Posterior cingulate gyrus (tissue), 11 donors: ENCODE results near the gene RNF166.

ENCODE experiments used
- DNase-seq, 10 donors: peaks; one replicate each; pipeline versions ENCODE4 v3.0.0 to v3.0.0-alpha.2; 2020 to 2021; ENCODE audit warnings: mixed read lengths in 3 of 10
- intact Hi-C: fragments of 100-400 bp; cut with DNase I; formaldehyde crosslinking; loops from one replicate; pipeline ENCODE4 v1.15.1; 2023

RNF166 gene

DNA sequence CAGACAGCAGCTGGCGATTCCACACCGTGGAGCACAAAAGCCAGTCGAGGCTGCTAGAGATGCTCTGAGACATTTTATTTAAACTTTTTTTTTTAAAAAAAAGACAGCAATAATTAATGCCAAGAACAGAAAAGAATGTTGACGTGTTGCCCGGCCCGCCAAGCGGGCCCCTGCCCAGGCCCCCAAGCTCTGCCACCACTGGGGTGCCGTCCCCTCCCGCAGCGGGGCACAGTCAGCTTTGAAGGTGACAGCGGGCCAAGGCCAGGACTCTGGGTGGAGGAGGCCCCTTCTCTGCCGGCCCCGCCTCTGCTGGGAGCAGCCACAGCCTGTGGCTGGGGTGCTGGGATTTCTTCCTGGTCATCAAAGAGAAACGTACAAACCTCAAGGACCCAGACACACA is 9.8 kb downstream of the RNF166 start:
- no peak for DNase-seq
- intact Hi-C loops, result no loop called here

GRCh38 chr16:88695753-88696152 is 10.5 kb downstream of the RNF166 start:
- DNase-seq, result no peak
- intact Hi-C loops, result no loop called here

GRCh38 chr16:88695218-88695617 is 11.0 kb downstream of the RNF166 start:
- DNase-seq, result no peak
- intact Hi-C loops, result no loop called here

DNA sequence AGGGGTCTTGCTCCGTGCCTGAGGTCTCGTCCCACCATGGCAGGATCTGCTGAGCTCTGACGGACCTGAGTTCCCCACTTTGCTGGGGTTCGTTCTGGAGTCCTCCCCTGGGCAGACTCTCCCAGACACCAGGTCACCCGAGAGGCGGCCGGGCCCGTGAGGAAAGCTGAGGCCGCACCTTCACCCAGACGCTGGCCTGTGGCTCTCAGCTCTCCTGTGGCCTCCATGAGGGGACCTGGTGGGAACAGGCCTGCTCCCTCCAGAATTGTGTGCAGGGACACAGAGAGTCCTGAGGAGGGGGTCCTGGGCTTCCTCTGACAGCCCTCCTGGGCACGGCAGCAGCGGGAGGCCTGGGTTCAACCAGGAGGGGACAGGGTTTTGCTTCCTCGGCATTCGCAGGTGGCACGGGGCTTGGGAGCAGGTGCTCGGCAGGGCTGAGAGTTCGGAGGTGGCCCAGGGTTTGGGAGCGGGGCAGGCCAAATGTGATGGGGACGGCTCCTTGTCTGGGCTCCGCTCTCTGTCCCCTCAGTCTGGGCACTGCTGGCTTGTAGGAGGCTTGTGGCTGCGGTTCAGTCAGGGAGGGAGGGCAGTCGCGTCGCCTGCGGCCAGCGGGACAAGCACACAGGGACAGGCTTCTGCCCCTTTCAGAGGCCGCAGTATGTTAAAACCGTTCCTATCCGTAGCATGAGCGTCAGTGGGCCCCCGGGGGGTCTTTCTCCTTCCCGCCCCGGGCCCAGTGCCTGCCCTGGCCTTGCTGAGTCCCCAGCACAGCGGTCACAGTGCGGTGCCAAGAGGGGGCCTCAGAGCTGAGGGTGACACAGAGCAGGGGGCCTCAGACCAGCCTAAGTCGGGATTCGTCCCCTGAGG is 11.8 kb downstream of the RNF166 start:
- no peak for DNase-seq
- intact Hi-C loops, result no loop called here

DNA sequence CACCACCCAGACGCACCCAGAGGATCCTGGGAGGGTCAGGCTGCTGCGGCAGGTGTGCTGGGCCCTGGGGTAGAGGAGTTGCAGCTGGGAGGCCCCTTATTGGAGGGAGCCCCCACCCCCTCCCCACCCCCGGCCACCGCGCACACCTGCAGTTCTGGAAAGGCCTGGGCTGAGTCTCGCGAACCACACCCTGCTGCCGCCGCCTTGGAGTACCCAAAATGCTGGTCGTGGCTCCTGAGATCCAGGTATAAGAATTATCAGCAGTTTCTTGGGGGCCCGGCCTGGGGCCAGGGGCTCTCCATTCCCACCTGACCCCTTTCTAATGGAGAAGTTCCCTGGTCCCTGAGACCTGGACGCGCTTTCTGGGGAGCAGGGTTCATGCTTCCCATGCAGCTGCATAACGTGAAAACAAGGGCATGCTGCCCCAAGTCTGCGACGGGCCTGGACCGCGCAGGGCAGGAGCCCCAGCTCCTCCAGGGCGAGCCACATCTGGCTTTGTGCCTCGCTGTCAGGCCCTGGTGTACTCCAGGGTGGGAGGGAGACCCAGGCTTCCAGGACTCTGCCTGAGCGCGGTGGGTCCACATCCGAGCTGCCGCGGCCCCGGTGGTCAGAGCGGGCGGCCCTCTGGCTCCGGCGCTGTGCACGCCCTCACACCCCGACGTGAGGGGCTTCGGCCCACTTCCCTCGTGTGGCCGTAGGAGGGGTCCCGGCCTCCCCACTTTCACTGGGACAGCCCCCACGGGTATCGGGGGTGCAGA is 12.6 kb downstream of the RNF166 start:
- DNase-seq, result no peak
- intact Hi-C loops, result no loop called here

GRCh38 chr16:88692861-88693260 is 13.3 kb downstream of the RNF166 start:
- DNase-seq, result no peak
- intact Hi-C loops, result no loop called here

DNA sequence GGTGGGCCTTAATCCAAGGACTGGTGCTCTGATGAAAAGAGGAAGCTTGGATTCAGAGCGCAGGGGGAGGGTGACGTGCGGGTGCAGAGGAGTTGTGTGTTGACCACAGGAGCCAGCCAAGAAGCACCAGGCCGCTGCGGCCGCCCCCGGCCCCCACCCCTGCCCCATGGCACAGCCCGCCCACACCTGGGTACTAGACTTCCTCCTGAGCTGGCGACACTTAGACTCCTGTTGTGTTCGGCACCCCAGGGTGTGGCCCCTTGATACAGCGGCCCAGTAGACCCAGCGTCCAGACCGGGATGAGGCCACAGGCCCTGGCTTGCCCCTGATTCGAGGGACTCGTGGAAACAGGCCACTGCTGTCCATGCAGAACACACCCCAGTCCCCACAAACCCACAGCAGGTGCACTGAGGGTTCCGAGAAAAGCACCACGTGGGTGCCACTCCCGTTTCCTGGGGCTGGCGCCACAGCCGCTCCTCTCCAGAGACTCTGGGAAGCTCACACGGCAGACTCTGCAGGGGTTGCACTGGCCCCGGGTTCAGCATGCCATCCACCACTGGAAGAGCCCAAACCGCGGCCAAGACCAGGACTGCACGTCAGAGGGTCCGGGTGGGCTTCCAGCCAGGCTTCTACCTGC is 14.2 kb downstream of the RNF166 start:
- peak in 1 of 10 donors; percentile 84 for DNase-seq
- intact Hi-C loops, result no loop called here

DNA sequence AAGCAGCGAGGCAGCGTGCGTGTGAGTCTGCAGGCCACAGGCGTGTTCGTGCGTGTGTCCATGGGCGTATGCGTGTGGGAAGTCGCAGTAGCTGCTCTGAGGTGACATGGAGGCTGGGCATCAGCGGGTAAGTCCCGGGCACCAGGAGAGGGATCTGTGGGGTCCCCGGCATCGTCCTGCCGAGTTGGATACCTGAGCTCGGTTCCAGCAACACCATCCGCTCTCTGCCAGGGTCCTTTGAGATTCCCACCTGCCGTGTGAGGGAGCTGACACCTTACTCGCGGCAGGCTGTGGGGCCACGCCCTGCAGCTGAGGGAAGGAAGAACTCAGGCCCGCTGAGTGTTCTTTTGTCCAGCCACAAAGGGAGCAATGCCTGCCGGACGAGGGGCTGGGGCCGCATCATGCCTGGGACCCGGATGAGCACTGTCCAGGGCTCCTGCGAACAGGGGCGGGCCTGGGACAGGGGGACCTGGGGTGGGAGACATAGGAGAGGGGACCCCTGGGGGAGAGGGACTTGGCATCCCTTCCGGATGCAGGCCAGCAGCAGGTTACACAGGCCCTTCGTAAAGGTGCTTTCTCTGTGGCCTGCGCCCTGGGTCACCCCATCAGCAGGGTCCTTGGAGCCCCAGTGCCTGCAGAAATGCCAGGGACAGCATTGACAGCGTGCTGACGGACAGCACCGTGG is 14.9 kb downstream of the RNF166 start:
- intact Hi-C loops, result no loop called here
- DNase-seq, result no peak

- DNase-seq, result no peak
- intact Hi-C loops, result no loop called here
These were observed 15.7 kb downstream of the RNF166 start for GRCh38 chr16:88690341-88691128.

GRCh38 chr16:88688013-88688778 is 18.0 kb downstream of the RNF166 start:
- peak in 8 of 10 donors; percentile 60 to 95 (median 70) for DNase-seq
- intact Hi-C loops, result no loop called here

DNA sequence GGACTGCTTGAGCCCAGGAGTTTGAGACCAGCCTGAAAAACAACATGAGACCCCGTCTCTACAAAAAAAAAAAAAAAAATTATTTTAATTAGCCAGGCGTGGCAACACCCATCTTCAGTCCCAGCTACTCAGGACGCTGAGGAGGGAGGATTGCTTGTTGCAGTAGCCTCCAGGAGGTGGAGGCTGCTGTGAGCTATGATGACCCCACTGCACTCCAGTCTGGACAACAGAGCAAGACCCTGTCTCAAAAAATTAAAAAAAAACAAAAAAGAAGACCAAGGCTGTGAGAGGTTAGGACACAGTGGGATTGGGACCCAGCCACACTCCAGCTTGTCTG is 18.6 kb downstream of the RNF166 start:
- intact Hi-C loops, result no loop called here
- DNase-seq, result no peak

GRCh38 chr16:88687254-88687576 is 19.0 kb downstream of the RNF166 start:
- peak in 1 of 10 donors; percentile 84 for DNase-seq
- intact Hi-C loops, result no loop called here

GRCh38 chr16:88686439-88687253 is 19.6 kb downstream of the RNF166 start, which contains the start of gene SNAI3:
SNAI3 (minus strand) TSS chr16:88686507; CDS start chr16:88686406, 101 bp downstream.
- intact Hi-C loops, result no loop called here
- DNase-seq, result peak in 6 of 10 donors; percentile 47 to 93 (median 56)

DNA sequence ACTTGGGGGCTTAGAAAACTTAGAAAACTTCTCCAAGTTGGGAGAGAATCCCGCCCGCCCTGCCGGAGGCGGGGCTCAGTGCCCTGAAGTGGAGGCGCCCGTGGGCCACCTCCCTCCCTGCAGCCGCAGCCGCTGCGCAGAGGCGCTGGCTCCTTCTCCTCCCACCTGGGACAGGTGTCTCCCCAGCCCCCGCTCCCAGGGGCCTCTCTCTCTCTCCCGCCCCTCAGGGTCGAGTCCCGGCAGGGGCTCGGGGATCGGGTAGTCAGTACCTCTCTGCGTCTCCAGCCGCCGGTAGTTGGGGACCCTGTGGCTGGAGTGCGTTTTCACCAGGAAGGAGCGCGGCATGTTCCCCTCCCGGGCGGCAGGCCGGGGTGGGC is 20.2 kb downstream of the RNF166 start:
- no peak for DNase-seq
- intact Hi-C loops, result no loop called here

GRCh38 chr16:88685156-88686061 is 20.8 kb downstream of the RNF166 start:
- peak in 2 of 10 donors; percentile 34 to 82 for DNase-seq
- intact Hi-C loops, result no loop called here

GRCh38 chr16:88684569-88685155 is 21.5 kb downstream of the RNF166 start:
- DNase-seq, result no peak
- intact Hi-C loops, result no loop called here
